Colonic mucosa (tissue), 4 donors: ENCODE data around the gene LAG3. TPM values are rescaled to one million over a fixed set of nuclear protein-coding genes. Genes with fewer than 3 reads are reported as not detected.
A peak's percentile ranks its signal among the peaks of the same experiment; 100 is the strongest.

Source experiments
- DNase-seq: peaks from one replicate; pipeline ENCODE4 v3.0.0-alpha.2; 2020
- H3K27ac ChIP-seq: fragments of 200-600 bp; one replicate; pipeline ENCODE4 v1.8.0; 2021
- H3K27me3 ChIP-seq: fragments of 200-600 bp; one replicate; pipeline ENCODE4 v1.8.0; 2021
- H3K36me3 ChIP-seq: fragments of 200-600 bp; one replicate; pipeline ENCODE4 v1.8.0; 2021
- H3K4me1 ChIP-seq: fragments of 200-600 bp; one replicate; pipeline ENCODE4 v1.8.0; 2021; ENCODE audit warnings: mild to moderate bottlenecking
- H3K4me3 ChIP-seq: fragments of 200-600 bp; one replicate; pipeline ENCODE4 v1.8.0; 2021
- H3K9ac ChIP-seq, 2 donors: one replicate each; pipeline ENCODE4 v1.7.0; 2013; ENCODE audit warnings: control low read depth in 2 of 2, low read depth in 2 of 2, low read length in 2 of 2
- H3K9me3 ChIP-seq: fragments of 200-600 bp; one replicate; pipeline ENCODE4 v1.8.0; 2021
- CTCF ChIP-seq: fragments of 200-600 bp; IDR thresholded peaks from one replicate; pipeline ENCODE4 v1.8.0; 2022; ENCODE audit warnings: antibody characterized with exemption, mild to moderate bottlenecking
- intact Hi-C: fragments of 100-400 bp; cut with DNase I; formaldehyde crosslinking; loops from one replicate; pipeline ENCODE4 v1.14.1; 2022
- total RNA-seq, 2 donors: library from RNA; stranded (reverse); fragmentation: NEBNext Ultra II Directional in 1 of 2; extraction: Animal tissue kit (Norgen Biotek cat#: 25700) in 1 of 2; gene quantifications; one replicate each; pipeline ENCODE4 v1.2.1, GENCODE V29; 2021
- donor health status: healthy.
- donor health status: DM: no; HTN: no; CAD: no.
- donor health status: DM: no; HTN: no; CAD: no.

Gene LAG3
- total RNA-seq, 2 donors from 2014 or later: 1.0 to 1.2 TPM

GRCh38 chr12:6774499-6775062, 2.3 kb downstream of the LAG3 start:
- no peak for TF ChIP-seq CTCF
- intact Hi-C loops: no loop called here
- H3K9me3 ChIP-seq: no peaks in the 10 kb centered on the region
- H3K4me3 ChIP-seq: no peak overlapping the region
- peak overlapping the region in 1 of 2 donors; percentile 5 for H3K9ac ChIP-seq
- H3K36me3 ChIP-seq: no peaks in the 10 kb centered on the region
- no peak for DNase-seq
- H3K27ac ChIP-seq: no peak overlapping the region
- peaks cover 9% of the 10 kb centered on the region for H3K27me3 ChIP-seq
- no peaks in the 10 kb centered on the region for H3K4me1 ChIP-seq

GRCh38 chr12:6775185-6776174, 3.2 kb downstream of the LAG3 start:
- intact Hi-C loops: no loop called here
- no peak overlapping the region for H3K27ac ChIP-seq
- DNase-seq: no peak

GRCh38 chr12:6777386-6777785, 5.1 kb downstream of the LAG3 start:
- Histone ChIP-seq H3K9ac (no peak overlapping the region), H3K27ac (no peak overlapping the region), H3K36me3 (no peaks in the 10 kb centered on the region), H3K27me3 (peaks cover 9% of the 10 kb centered on the region), H3K4me3 (no peak overlapping the region), H3K9me3 (no peaks in the 10 kb centered on the region), H3K4me1 (no peaks in the 10 kb centered on the region)
- DNase-seq: no peak
- no peak for TF ChIP-seq CTCF
- intact Hi-C loops: no loop called here

More at GRCh38 chr12:6775185-6776174, 3.2 kb downstream of the LAG3 start:
- no peak overlapping the region for H3K9ac ChIP-seq
- H3K36me3 ChIP-seq: no peaks in the 10 kb centered on the region
- no peaks in the 10 kb centered on the region for H3K9me3 ChIP-seq
- no peak for TF ChIP-seq CTCF
- no peak overlapping the region for H3K4me3 ChIP-seq
- peaks cover 9% of the 10 kb centered on the region for H3K27me3 ChIP-seq
- no peaks in the 10 kb centered on the region for H3K4me1 ChIP-seq

- H3K4me1 ChIP-seq: no peaks in the 10 kb centered on the region
- peak; percentile 38 for DNase-seq
- intact Hi-C loops: loop anchor here (2.0 kb wide), 1 partner anchor 25 kb away; the partner anchor contains the start of gene MLF2
- peak overlapping the region; percentile 26 to 62 for H3K9ac ChIP-seq
- H3K9me3 ChIP-seq: no peaks in the 10 kb centered on the region
- H3K27ac ChIP-seq: peak overlapping the region; percentile 13
- no peak for TF ChIP-seq CTCF
- H3K4me3 ChIP-seq: peak overlapping the region; percentile 37
- H3K27me3 ChIP-seq: peaks cover 7% of the 10 kb centered on the region
- no peaks in the 10 kb centered on the region for H3K36me3 ChIP-seq
These were observed 5.9 kb downstream of the LAG3 start for GRCh38 chr12:6778217-6778573.

- Histone ChIP-seq H3K4me1 (no peaks in the 10 kb centered on the region), H3K4me3 (peak overlapping the region; percentile 37), H3K9me3 (no peaks in the 10 kb centered on the region), H3K9ac (peak overlapping the region; percentile 26 to 62), H3K27ac (peak overlapping the region; percentile 13), H3K36me3 (no peaks in the 10 kb centered on the region), H3K27me3 (peaks cover under 1% of the 10 kb centered on the region)
- peak; percentile 91 for TF ChIP-seq CTCF
- intact Hi-C loops: loop anchor here (2.0 kb wide), 1 partner anchor 26 kb away; the partner anchor contains the start of gene MLF2
- peak; percentile 98 for DNase-seq
These were observed 6.5 kb downstream of the LAG3 start for GRCh38 chr12:6778574-6779550.
